NCI-H82 (cell line): ENCODE data around the gene DCXR.

ENCODE experiments used
- DNase-seq: peaks from one replicate; lab custom pipeline; 2025; lab: John Stamatoyannopoulos, UW

The DCXR gene

DNA sequence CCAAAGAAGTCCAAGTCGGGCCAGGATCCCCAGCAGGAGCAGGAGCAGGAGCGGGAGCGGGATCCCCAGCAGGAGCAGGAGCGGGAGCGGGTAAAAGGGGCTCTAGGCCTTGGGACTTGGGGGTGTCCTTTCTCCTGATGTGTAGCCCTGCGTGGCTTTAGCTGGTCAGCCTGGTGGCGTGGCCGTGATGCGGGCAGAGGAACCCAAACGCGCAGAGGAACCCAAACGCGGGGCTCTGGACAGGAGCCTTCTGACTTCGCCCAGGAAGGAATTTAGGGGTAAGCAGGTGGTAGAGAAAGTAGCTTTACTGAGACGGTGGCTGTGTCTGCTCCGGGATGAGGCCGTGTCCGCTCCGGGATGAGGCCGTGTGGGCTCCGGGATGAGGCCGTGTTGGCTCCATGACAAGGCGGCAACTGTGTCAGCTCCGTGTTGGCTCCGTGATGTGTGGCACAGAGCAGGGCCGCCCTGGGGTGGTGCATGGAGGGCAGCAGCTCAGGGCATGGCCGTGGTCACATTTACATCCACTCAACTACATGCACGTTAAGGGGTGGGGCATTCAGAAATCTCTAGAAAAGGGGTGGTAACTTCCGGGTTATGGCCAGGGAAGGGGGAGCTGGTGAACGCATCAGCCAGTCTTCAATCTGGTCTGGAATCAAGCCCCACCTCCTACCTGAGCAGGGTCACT, 40.6 kb downstream of the DCXR start:
- no peak for DNase-seq

DNA sequence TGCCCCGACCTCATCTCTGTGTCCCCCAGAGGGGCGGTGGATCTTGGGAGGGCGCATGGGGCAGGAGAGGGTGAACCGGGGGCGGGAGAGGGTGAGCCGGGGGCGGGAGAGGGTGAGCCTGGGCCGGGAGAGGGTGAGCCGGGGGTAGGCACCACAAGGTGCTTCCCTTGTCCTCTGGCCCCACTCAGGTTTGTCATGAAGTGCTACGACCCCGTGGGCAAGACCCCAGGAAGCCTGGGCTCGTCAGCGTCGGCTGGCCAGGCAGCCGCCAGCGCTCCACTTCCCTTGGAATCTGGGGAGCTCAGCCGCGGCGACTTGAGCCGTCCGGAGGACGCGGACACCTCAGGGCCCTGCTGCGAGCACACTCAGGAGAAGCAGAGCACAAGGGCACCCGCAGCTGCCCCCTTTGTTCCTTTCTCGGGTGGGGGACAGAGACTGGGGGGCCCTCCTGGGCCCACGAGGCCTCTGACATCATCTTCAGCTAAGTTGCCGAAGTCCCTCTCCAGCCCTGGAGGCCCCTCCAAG, 41.2 kb downstream of the DCXR start:
- DNase-seq, result no peak

DNA sequence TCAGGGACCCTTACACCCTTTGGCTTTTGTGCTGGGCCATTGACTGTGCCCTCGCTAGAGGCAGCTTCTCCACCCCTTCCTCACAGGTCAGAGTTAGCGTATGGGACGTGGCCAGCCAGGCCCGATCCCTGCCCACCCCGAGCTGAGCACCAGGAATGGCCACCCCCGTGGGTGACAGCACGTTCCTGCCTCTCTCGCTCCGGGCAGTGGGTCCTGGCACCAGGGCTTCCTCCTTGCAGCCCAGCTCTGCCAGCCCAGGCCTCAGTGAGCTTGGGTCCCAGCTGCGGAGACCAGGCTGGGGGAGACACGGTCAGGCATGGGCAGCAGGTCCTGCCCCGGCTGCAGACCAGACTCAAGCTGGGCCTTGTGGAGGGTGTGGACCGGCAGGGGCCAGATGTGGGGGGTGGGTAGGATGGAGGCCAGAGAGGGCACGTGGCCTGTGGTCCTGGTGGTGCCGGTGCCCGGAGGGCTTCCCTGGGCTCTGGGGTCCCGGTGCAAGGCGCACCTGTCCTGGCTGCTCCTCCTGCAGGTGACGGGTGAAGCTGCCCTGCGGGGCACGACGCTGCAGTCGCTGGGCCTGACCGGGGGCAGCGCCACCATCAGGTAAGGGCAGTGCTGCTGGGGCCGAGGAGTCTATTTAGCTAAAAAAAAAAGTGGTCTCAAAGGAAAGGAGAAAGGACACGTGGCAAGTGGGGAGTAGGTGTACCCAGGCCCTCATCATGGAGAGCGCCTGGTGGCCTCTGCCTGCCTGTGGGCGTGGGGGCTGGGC, 41.9 kb downstream of the DCXR start:
- no peak for DNase-seq

DNA sequence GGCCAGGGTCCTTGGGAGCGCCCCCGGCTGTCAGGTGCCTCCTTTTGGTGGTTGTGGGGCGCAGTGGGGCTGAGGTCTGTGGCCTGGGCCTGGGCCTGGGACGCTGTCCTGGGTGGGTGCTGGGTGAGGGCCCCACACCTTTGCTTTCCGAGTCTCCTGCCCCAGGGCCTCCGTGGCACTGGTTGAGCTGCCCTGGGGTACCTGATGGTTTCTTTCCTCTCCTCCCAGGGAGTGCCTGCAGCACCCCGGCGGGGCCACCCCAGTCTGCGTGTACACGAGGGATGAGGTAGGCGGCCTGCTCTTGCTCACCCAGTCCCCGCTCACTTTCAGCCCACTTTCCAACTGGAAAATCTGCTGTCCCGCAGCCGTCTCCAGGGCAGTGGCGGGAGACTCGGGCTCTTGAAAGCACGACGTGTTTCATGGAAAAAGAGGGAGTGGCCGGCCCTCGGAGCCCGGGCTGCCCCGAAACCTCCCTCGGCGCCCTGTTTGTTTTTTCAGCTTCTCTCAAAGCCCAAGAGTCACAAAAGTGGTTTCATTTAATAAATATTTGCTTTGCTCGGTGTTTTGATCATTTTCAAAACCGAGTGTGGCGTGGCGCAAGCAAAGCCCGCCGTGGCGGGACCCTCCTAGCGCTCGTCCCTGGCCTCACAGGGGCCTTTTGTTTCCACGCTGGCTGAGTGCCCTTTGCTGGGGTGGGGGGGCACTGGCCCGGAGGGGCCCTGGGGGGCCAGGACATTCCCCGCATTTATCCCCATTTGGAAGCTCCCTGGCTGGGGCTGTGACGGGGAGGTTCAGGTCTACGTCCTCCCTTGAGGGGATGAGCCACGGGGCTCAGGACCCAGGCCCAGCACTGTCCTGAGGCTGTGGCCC, 42.7 kb downstream of the DCXR start:
- no peak for DNase-seq

DNA sequence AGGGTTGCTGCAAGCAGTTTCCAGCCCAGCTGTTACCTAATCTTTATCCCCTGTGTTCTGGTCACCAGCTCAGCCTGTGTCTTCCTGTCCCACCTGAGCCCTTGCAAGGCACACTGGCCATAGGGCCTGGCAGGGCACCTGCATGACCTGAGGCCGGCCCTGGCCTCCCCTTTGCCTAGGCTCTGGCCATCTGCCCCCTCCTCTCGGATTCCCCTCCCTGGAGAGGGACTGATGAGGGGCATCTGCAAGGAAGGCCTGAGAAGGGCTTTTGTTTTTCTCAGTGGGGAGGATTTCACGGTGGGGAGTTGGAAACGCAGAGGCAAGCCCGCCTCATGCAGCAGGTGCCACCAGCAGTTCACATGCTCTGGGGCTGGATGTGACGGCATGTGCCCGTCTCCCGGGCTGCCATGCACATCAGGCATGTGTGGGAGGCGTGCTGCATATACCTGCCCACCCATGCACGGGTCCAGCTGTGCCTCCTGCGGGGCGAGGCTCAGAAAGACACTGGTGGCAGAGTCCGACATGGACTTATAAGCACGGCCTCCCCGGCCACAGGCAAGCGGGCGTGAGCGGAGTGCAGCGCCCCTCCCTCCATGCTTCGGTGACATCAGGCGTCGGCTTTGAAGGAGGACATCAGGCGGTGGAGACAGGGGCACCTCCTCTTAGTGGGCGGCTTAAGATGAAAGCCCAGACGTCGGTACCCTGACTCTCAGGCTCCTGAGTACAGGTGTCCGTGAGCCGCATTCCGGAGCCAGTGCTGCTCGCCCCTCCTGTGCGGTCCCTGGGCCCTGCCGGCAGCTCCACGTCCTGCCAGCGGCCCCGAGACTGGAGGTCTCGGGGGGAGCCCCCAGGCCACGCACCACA, 43.5 kb downstream of the DCXR start:
- DNase-seq, result no peak

DNA sequence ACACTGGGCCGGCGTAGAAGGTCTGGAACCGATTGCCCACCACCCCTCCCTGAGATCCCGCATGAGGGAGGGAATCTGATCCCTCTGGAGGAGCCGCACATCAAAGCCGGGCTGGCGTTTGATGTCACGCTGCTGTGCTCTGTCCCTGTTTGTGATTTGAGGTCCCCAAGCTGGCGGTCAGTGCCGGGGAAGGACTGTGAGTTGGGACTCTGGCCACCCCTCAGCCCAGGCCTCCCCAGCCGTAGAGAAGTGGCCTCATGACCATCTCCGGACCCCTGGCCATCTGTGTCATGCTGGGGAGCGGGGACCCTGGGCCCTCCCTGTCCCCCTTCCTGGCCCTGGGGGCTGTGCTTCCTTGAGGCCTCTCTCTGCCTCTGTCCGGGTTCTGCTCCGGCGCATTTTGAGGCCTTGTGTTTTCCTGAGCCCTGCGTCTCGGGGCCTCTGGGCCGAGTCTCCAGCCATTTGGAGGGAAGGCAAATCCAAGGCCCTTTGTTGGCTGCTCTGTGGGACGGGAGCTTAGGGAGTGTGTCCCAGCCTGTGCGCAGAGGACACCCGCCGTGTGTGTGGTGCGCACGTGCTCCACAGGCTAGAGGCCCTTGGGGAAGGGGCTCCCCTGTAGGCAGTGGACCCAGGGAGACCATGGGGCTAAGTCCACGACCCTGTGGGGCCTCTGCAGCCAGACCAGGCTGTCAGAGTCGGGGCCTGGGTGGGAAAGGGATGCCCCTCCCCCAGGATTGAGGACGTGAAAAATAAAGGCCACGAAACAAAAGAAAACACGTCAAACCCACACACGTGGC, 45.0 kb downstream of the DCXR start:
- no peak for DNase-seq

DNA sequence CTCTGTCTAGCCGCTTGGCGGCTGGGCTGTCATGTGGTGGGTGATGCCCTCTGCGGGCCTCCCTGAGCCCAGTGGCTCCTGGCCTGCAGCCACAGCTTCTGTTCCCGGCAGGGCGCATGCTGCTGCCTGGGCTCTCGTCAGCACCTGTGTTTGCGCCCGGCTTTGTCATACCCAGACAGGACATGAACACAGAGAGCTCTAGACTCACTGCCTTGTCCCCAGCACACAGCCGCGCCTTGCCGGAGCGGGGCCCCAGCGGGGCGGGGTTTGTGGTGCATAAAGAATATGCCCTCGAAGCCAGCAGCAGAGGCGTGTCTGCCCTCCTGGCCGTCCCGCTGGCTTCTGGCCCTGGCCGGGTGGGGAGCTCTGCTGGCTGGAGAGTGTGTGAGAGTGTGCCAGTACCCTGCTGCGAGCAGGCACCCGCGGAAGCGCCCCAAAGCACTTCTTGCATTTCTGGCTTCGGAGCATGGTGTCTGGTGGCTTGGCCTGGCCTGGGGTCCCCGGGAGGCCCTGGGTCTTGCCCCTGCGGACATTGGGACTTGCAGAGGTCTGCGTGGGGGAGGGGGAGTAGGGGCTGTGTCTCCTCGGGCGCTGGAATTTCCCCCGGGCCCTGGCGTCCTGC, 45.7 kb downstream of the DCXR start:
- DNase-seq, result no peak

DNA sequence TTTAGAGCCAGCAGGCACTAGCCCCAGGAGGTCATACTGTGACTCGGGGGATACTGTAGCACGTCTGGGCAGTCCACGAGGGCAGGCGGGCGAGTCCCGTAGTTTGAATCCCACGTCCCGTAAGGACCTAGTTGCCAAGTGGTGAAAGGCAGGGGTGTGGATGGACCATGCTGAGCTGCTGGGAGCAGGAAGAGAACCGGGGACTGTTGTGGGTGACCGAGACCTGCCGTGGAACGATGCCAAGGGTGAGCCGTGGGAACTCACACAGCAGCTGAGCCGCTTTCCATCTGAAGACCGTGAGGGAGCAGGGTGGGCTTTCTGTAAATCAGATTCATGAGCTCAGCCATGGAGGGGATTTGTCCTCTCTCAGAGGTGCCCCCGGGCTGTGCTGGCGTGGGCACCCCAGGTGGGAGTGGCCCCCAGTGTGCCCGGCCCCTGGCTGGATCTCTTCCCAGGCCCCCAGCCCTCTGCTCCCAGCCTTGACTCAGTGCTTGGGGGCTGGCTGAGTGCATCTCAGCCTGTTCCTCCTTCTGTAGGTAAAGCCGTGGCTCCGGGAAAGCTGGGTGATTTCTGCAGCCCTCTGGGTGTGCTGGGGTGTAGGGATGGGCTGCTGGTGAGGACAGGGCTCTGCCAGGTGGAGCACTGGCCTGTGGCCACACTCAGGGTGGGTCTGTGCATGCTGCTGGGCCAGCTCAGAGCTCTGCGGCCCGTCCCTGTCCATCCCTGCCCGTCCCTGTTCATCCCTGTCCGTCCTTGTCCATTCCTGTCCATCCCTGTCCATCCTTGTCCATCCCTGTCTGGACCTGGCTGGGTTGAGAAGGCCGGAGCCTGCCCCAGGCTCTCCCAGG, 46.4 kb downstream of the DCXR start:
- no peak for DNase-seq

DNA sequence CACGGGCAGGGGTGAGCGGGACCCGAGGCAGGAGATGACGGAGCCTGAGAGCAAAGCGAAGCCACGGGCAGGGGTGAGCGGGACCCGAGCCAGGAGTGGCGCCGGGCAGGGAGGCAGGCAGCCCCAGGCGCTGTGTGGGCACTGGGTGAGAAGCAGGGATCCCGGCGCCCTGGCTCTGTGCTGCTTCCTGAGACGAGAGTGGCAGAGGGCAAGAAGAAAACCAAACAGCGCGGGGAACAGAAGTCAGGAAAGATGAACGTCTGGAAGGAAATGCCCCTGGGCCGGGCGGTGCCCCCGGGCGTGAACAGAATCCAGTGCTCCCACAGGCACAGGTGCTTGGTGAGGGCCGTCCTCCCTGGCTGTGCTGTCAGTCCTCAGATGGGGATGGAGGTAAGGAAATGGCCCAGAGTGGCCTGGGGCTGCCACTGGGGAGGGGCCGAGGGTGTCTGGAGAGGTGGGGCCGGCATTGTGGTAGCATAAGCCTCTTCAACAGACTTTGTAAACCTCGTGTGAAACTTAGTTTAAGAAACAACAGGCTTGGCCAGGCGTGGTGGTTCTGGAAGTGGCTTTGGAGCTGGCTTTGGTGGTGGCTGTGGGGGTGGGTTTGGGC, 50.2 kb downstream of the DCXR start:
- DNase-seq, result no peak

DNA sequence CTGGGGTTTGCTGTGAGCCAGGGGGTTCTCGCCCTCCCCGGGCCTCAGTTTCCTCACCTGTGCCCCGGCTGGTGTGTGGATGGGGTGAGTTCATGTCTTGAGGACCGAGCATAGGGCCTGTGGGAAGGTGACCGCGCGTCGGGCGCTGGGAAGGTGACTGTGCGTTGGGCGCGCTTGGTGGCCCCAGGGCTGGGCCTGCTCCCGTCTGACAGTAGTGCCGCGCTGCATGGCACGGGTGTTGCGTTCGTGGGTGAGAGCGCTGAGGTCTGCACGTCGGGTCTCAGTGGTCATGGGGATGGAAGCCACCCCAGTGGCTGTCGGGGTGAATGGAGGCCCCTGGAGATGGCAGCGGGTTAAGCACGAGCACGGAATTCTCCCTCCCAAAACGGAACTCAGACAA, 50.9 kb downstream of the DCXR start:
- no peak for DNase-seq
